Stomach (tissue), 4 donors: ENCODE measurements around the gene ZKSCAN7.

Experiments
- EP300 ChIP-seq: sonication (generic); formaldehyde crosslinking; IDR thresholded peaks from one replicate; pipeline ENCODE4 v1.6.1; 2017; ENCODE audit warnings: antibody characterized with exemption
- POLR2A ChIP-seq, 4 donors: fragments of 450-650 bp; IDR thresholded peaks; one replicate each; pipeline ENCODE4 v1.6.1; 2016; ENCODE audit warnings: antibody characterized with exemption in 4 of 4, control low read depth in 2 of 4, mild to moderate bottlenecking in 1 of 4, moderate library complexity in 1 of 4
- POLR2AphosphoS5 ChIP-seq, 3 donors: sonication (generic); formaldehyde crosslinking; IDR thresholded peaks; one replicate each; pipeline ENCODE4 v1.6.1; 2016; ENCODE audit warnings: antibody characterized with exemption in 3 of 3
- TF ChIP-seq, protein P1 (sequence below), 7 experiments: fragments of 450-650 bp in 4 of 7; fragments of 200-600 bp in 3 of 7; sonication (generic) in 3 of 7; IDR thresholded peaks; one replicate each; pipeline ENCODE4 v1.5.1; 2016 to 2019; ENCODE audit warnings: antibody characterized with exemption in 7 of 7, control low read depth in 2 of 7, mild to moderate bottlenecking in 1 of 7

GRCh38 chr3:44529927-44530326, 25.1 kb upstream of the ZKSCAN7 start:
- TF ChIP-seq, protein P1, sequence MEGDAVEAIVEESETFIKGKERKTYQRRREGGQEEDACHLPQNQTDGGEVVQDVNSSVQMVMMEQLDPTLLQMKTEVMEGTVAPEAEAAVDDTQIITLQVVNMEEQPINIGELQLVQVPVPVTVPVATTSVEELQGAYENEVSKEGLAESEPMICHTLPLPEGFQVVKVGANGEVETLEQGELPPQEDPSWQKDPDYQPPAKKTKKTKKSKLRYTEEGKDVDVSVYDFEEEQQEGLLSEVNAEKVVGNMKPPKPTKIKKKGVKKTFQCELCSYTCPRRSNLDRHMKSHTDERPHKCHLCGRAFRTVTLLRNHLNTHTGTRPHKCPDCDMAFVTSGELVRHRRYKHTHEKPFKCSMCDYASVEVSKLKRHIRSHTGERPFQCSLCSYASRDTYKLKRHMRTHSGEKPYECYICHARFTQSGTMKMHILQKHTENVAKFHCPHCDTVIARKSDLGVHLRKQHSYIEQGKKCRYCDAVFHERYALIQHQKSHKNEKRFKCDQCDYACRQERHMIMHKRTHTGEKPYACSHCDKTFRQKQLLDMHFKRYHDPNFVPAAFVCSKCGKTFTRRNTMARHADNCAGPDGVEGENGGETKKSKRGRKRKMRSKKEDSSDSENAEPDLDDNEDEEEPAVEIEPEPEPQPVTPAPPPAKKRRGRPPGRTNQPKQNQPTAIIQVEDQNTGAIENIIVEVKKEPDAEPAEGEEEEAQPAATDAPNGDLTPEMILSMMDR (IDR thresholded peaks at IDR 0.05) = no peak
- TF ChIP-seq EP300 = no peak
- TF ChIP-seq POLR2A (IDR thresholded peaks at IDR 0.05) = no peak
- no peak for TF ChIP-seq POLR2AphosphoS5 (IDR thresholded peaks at IDR 0.05)
